Kidney epithelial cell (primary cell): ENCODE data around the gene CDH22. TPM values are rescaled to one million over a fixed set of nuclear protein-coding genes. Genes with fewer than 3 reads are reported as not detected.

ENCODE experiments used
- DNase-seq: peaks from one replicate; pipeline ENCODE4 v3.0.0-alpha.2; 2010; ENCODE audit warnings: low read depth
- H3K27me3 ChIP-seq: 2 replicates; pipeline ENCODE4 v1.6.0; 2011; ENCODE audit warnings: low read length; ENCODE audit not compliant: control insufficient read depth, insufficient read depth
- H3K36me3 ChIP-seq: 2 replicates; pipeline ENCODE4 v1.5.1; 2011; ENCODE audit warnings: low read length; ENCODE audit not compliant: control insufficient read depth, insufficient read depth
- H3K4me3 ChIP-seq: 2 replicates; pipeline ENCODE4 v1.5.1; 2011; ENCODE audit warnings: low read depth, mild to moderate bottlenecking, control low read depth, low read length
- CTCF ChIP-seq: IDR thresholded peaks from 2 replicates; pipeline ENCODE4 v1.5.1; 2011; ENCODE audit warnings: mild to moderate bottlenecking, moderate library complexity, low read length, control low read depth, inconsistent platforms; ENCODE audit not compliant: insufficient read depth, poor library complexity, severe bottlenecking
- total RNA-seq: library from RNA; depleted of rRNA; stranded (reverse); fragments of >200 nt; gene quantifications from 2 replicates; pipeline ENCODE4 v1.2.3, GENCODE V29; 2015

CDH22 gene
- total RNA-seq, 1 donor from 2014 or later: not detected

DNA sequence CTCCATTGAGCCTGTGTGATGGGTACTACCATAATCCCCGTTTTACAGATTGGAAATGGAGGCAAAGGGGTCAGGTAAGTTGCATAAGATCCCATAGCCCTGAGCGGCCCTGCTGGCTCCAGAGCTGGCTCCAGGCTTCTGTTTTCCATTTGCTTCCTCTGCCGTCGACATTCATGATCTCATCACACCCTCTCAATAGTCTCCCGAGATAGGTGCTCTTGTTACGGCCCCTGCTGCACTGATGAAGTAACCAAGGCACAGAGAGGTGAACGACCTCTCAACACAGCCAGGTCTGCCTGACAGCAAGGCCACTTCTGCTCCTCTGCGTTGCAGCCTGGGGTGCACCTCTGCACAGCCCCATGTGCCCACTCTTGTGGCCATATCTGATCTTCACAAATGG lies 16.9 kb downstream of the CDH22 start:
- no peaks in the 10 kb centered on the region for H3K36me3 ChIP-seq
- TF ChIP-seq CTCF: no peak
- H3K27me3 ChIP-seq: peaks cover 12% of the 10 kb centered on the region
- H3K4me3 ChIP-seq: no peak overlapping the region
- no peak for DNase-seq

- Histone ChIP-seq H3K4me3 (no peak overlapping the region), H3K27me3 (peaks cover 17% of the 10 kb centered on the region), H3K36me3 (no peaks in the 10 kb centered on the region)
- TF ChIP-seq CTCF: no peak
- DNase-seq: no peak
These were observed 18.9 kb downstream of the CDH22 start for GRCh38 chr20:46289432-46289831.

- TF ChIP-seq CTCF: no peak
- no peak for DNase-seq
- no peak overlapping the region for H3K4me3 ChIP-seq
- H3K36me3 ChIP-seq: no peaks in the 10 kb centered on the region
- H3K27me3 ChIP-seq: peaks cover 17% of the 10 kb centered on the region
These were observed 21.3 kb downstream of the CDH22 start for GRCh38 chr20:46286977-46287376.

GRCh38 chr20:46286382-46286781 lies 21.9 kb downstream of the CDH22 start:
- no peak overlapping the region for H3K4me3 ChIP-seq

DNA sequence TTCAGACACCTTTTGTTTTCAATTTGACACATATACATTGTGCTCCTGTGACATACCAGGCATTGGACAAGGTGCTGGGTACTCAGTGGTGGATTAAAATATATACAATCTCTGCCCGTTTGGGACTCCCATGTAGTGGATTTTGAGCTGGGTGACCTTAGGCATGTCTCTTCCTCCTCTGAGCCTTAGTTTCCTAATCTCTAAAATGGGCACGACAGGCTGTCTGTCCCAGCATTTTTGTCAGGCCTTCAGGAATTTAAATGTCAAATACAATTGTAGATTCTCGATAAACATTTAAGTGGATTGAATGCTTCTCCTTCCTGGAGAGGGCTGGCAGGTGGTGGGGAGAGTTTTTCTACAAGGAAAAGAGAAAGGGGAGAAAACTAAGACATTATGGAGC lies 22.6 kb downstream of the CDH22 start:
- H3K27me3 ChIP-seq: peaks cover 17% of the 10 kb centered on the region
- no peaks in the 10 kb centered on the region for H3K36me3 ChIP-seq
- no peak for TF ChIP-seq CTCF
- no peak overlapping the region for H3K4me3 ChIP-seq
- no peak for DNase-seq

More at GRCh38 chr20:46286382-46286781, 21.9 kb downstream of the CDH22 start:
- Histone ChIP-seq H3K27me3 (peaks cover 17% of the 10 kb centered on the region), H3K36me3 (no peaks in the 10 kb centered on the region)
- DNase-seq: no peak
- TF ChIP-seq CTCF: no peak

DNA sequence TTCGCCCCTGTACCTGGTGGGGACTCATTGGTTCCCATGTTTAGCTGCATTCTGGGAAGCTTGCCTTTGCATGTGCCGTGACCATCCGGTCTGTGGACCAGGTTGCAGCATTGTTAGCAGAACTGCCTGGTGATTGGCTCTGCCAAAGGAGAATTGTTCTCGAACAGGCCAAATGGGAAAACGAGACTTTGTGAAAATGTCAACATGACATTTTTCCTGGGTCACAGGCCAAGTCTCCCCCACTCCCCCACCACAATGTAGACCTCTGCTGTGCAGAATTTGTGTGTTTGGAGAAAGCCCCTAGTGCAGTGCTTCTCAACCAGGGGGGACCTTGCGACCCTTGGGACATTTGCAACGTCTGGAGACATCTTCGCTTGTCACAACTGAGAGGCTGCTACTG lies 23.2 kb downstream of the CDH22 start:
- TF ChIP-seq CTCF: no peak
- Histone ChIP-seq H3K27me3 (peaks cover 17% of the 10 kb centered on the region), H3K4me3 (no peak overlapping the region), H3K36me3 (no peaks in the 10 kb centered on the region)
- DNase-seq: no peak
